Osteocyte (in vitro differentiated cells): ENCODE measurements around the gene TSPAN10. TPM values are rescaled to one million over a fixed set of nuclear protein-coding genes. Genes with fewer than 3 reads are reported as not detected.

Experiments
- DNase-seq: peaks from one replicate; pipeline ENCODE4 v3.0.0; 2021; ENCODE audit warnings: mixed read lengths; ENCODE audit not compliant: unreplicated experiment; ENCODE audit errors: extremely low spot score
- H3K27ac Mint-ChIP-seq: one replicate; pipeline ENCODE4 v1.8.0; 2021; ENCODE audit warnings: mild to moderate bottlenecking, mixed read lengths; ENCODE audit not compliant: unreplicated experiment
- H3K27me3 Mint-ChIP-seq: one replicate; pipeline ENCODE4 v1.8.0; 2021; ENCODE audit warnings: mixed read lengths; ENCODE audit not compliant: unreplicated experiment
- H3K36me3 Mint-ChIP-seq: one replicate; pipeline ENCODE4 v1.8.0; 2021; ENCODE audit warnings: mixed read lengths; ENCODE audit not compliant: unreplicated experiment
- H3K4me1 Mint-ChIP-seq: one replicate; pipeline ENCODE4 v1.8.0; 2021; ENCODE audit warnings: mixed read lengths; ENCODE audit not compliant: unreplicated experiment
- H3K4me3 Mint-ChIP-seq: one replicate; pipeline ENCODE4 v1.8.0; 2021; ENCODE audit warnings: mild to moderate bottlenecking, moderate library complexity, mixed read lengths; ENCODE audit not compliant: unreplicated experiment
- H3K9me3 Mint-ChIP-seq: one replicate; pipeline ENCODE4 v1.8.0; 2021; ENCODE audit warnings: mixed read lengths; ENCODE audit not compliant: unreplicated experiment
- CTCF ChIP-seq: fragments of 200-600 bp; sonication (generic); IDR thresholded peaks from 2 replicates; pipeline ENCODE4 v1.5.0; 2021; ENCODE audit warnings: antibody characterized with exemption, mild to moderate bottlenecking, moderate library complexity
- total RNA-seq: library from RNA; stranded (reverse); gene quantifications from 2 replicates; pipeline ENCODE4 v1.2.1, GENCODE V29; 2021

Gene TSPAN10
- total RNA-seq, 1 donor from 2014 or later: 1.6 TPM

DNA sequence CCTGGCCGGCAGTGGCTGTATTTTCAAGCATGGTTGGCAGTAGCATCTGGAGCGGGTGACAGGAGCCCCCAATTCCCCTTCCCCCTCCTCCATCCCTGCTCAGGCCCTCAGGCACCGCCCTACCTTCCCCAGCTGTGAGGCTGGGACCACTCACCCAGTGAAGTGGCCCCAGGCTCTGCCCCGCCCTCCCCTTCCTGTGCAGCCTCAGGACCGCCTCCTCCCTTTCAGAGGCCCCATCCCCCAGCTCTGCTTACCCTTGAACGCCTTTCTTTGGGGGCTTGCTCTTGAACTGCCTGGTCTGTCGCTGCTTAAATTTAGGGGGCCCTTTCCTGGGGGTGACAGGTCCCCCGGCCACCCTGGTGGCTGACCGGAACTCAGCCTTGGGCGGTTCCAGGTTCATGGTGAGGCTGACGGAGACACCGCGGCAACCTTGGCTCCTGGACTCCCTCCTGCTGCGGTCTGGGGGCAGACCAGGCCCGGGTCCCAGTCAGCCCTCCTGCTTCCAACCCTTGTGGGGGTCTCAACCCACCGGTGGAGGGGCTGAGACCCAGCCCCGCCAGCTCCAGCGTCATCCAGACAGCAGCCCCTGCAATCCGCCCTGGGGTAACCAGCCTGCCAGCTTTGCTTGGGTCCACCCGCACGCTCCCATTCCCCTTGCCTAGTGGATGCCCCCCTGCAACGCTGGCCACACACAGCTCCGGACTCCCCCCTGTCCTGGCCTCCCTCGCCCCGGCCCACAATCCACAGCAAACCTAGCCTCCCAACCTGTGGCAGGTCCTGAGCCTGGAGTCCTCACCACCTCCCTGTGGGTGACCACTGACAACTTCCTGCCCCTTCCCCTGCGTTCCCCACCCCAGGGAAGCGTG, 16.1 kb downstream of the TSPAN10 start:
- H3K4me3 Mint-ChIP-seq: peak overlapping the region; percentile 29
- no peaks in the 10 kb centered on the region for H3K36me3 Mint-ChIP-seq
- DNase-seq: no peak
- H3K27me3 Mint-ChIP-seq: no peaks in the 10 kb centered on the region
- H3K27ac Mint-ChIP-seq: no peak overlapping the region
- TF ChIP-seq CTCF: no peak
- H3K9me3 Mint-ChIP-seq: no peaks in the 10 kb centered on the region
- H3K4me1 Mint-ChIP-seq: peaks cover 14% of the 10 kb centered on the region

GRCh38 chr17:81655378-81656117, 18.6 kb downstream of the TSPAN10 start:
- Mint-ChIP-seq H3K4me3 (no peak overlapping the region), H3K9me3 (no peaks in the 10 kb centered on the region), H3K27ac (no peak overlapping the region), H3K4me1 (peaks cover 14% of the 10 kb centered on the region), H3K36me3 (no peaks in the 10 kb centered on the region), H3K27me3 (no peaks in the 10 kb centered on the region)
- TF ChIP-seq CTCF: no peak
- no peak for DNase-seq

- H3K36me3 Mint-ChIP-seq: no peaks in the 10 kb centered on the region
- no peak within 1 kb of the TSS for H3K27ac Mint-ChIP-seq
- peaks cover 14% of the 10 kb centered on the region for H3K4me1 Mint-ChIP-seq
- H3K27me3 Mint-ChIP-seq: no peaks in the 10 kb centered on the region
- no peak within 1 kb of the TSS for H3K4me3 Mint-ChIP-seq
- no peak for DNase-seq
- TF ChIP-seq CTCF: no peak
- no peaks in the 10 kb centered on the region for H3K9me3 Mint-ChIP-seq
These were observed 19.2 kb downstream of the TSPAN10 start, which contains the start of gene PDE6G for GRCh38 chr17:81656118-81656743. TSS of gene PDE6G (minus strand) at chr17:81656542. CDS start at chr17:81653305, 3,237 bp downstream.

- Mint-ChIP-seq H3K27ac (no peak overlapping the region), H3K4me1 (peaks cover 11% of the 10 kb centered on the region), H3K4me3 (no peak overlapping the region), H3K9me3 (no peaks in the 10 kb centered on the region), H3K36me3 (no peaks in the 10 kb centered on the region), H3K27me3 (no peaks in the 10 kb centered on the region)
- no peak for DNase-seq
- TF ChIP-seq CTCF: no peak
These were observed 19.8 kb downstream of the TSPAN10 start for GRCh38 chr17:81656835-81657234.

DNA sequence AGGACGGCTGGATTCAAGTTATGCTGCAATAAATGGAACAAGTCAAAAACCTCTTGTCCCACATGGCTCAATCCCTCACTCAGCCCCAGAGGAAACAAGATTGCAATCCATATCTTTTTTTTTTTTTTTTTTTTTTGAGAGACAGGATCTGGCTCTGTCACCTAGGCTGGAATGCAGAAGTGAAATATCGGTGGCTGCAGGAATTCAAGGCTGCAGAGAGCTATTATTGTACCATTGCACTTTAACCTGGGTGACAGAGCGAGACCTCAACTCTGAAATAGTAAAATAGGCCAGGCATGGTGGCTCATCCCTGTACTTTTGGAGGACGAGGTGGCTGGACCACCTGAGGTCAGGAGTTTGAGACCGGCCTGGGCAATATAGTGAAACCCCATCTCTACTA, 22.0 kb downstream of the TSPAN10 start:
- DNase-seq: no peak
- Mint-ChIP-seq H3K27ac (no peak overlapping the region), H3K27me3 (no peaks in the 10 kb centered on the region), H3K36me3 (no peaks in the 10 kb centered on the region), H3K9me3 (no peaks in the 10 kb centered on the region), H3K4me1 (no peaks in the 10 kb centered on the region), H3K4me3 (no peak overlapping the region)
- no peak for TF ChIP-seq CTCF
